Left ventricle myocardium inferior (tissue), 1 donor: ENCODE results near the gene STX10. TPM values are rescaled to one million over a fixed set of nuclear protein-coding genes. Genes with fewer than 3 reads are reported as not detected.

ENCODE experiments used
- DNase-seq: peaks from one replicate; pipeline ENCODE4 v3.0.0-alpha.2; 2020
- H3K27ac ChIP-seq: fragments of 200-600 bp; replicated peaks from 2 replicates; pipeline ENCODE4 v1.8.0; 2021
- H3K27me3 ChIP-seq: fragments of 200-600 bp; 2 replicates; pipeline ENCODE4 v1.8.0; 2021; ENCODE audit warnings: low read depth
- H3K36me3 ChIP-seq: fragments of 200-600 bp; 2 replicates; pipeline ENCODE4 v1.8.0; 2021
- H3K4me1 ChIP-seq: fragments of 200-600 bp; 2 replicates; pipeline ENCODE4 v1.8.0; 2021
- H3K4me3 ChIP-seq: fragments of 200-600 bp; 2 replicates; pipeline ENCODE4 v1.8.0; 2021; ENCODE audit warnings: mild to moderate bottlenecking, moderate library complexity
- H3K9me3 ChIP-seq: fragments of 200-600 bp; replicated peaks from 2 replicates; pipeline ENCODE4 v1.8.0; 2021
- intact Hi-C: fragments of 100-400 bp; cut with micrococcal nuclease; formaldehyde crosslinking; loops from one replicate; pipeline ENCODE4 v1.11.0; 2022
- total RNA-seq: library from RNA; stranded (reverse); fragmentation: NEBNext Ultra II Directional; extraction: Animal tissue kit (Norgen Biotek cat#: 25700); gene quantifications from one replicate; pipeline ENCODE4 v1.2.1, GENCODE V29; 2021
- TF ChIP-seq, protein P1 (sequence below): fragments of 200-600 bp; IDR thresholded peaks from 2 replicates; pipeline ENCODE4 v1.8.0; 2021; ENCODE audit warnings: antibody characterized with exemption, mild to moderate bottlenecking, borderline replicate concordance
- donor health status: DM: no; HTN: yes; CAD: no; lungs with severe emphysema.

STX10 gene
- total RNA-seq, 1 donor from 2014 or later, result 39.2 TPM

DNA sequence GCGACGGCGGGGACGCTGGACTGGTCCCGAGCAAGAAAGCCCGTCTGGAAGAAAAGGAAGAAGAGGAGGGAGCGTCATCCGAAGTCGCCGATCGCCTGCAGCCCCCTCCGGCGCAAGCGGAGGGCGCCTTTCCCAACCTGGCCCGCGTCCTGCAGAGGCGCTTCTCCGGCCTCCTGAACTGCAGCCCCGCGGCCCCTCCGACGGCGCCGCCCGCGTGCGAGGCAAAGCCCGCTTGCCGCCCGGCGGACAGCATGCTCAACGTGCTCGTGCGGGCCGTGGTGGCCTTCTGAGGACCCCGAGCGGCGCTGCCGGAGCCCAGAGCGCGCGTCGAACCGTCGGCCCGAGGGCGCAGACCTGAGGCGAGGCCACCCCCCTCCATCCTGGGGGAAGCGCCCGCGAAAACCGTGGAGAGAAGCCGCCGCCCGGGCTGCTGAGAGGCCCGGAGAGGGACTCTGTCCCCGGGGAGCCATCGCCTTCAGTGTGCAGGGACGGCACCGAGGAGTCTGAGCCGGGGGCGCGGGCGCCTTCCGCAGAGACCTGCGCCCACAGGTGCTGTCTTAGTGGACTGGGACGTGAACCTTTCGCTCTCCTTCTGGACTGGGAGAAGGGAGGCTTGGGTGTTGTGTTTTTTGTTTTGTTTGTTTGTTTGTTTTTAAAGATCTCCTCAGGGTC is 3.5 kb upstream of the STX10 start:
- no peaks in the 10 kb centered on the region for H3K27me3 ChIP-seq
- H3K4me3 ChIP-seq, result peak overlapping the region; percentile 91
- intact Hi-C loops, result no loop called here
- H3K27ac ChIP-seq, result peak overlapping the region; percentile 99
- peaks cover 72% of the 10 kb centered on the region for H3K4me1 ChIP-seq
- TF ChIP-seq, protein P1, sequence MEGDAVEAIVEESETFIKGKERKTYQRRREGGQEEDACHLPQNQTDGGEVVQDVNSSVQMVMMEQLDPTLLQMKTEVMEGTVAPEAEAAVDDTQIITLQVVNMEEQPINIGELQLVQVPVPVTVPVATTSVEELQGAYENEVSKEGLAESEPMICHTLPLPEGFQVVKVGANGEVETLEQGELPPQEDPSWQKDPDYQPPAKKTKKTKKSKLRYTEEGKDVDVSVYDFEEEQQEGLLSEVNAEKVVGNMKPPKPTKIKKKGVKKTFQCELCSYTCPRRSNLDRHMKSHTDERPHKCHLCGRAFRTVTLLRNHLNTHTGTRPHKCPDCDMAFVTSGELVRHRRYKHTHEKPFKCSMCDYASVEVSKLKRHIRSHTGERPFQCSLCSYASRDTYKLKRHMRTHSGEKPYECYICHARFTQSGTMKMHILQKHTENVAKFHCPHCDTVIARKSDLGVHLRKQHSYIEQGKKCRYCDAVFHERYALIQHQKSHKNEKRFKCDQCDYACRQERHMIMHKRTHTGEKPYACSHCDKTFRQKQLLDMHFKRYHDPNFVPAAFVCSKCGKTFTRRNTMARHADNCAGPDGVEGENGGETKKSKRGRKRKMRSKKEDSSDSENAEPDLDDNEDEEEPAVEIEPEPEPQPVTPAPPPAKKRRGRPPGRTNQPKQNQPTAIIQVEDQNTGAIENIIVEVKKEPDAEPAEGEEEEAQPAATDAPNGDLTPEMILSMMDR, result peak; percentile 9
- H3K36me3 ChIP-seq, result peaks cover 7% of the 10 kb centered on the region
- DNase-seq, result no peak
- no peaks in the 10 kb centered on the region for H3K9me3 ChIP-seq

GRCh38 chr19:13152974-13153568 is 2.9 kb upstream of the STX10 start:
- Histone ChIP-seq H3K4me3 (peak overlapping the region; percentile 91), H3K9me3 (no peaks in the 10 kb centered on the region), H3K36me3 (peaks cover 7% of the 10 kb centered on the region), H3K27ac (peak overlapping the region; percentile 99), H3K4me1 (peaks cover 79% of the 10 kb centered on the region), H3K27me3 (no peaks in the 10 kb centered on the region)
- peak; percentile 94 for DNase-seq
- TF ChIP-seq, protein P1, result peak; percentile 30
- intact Hi-C loops, result no loop called here

- Histone ChIP-seq H3K9me3 (no peaks in the 10 kb centered on the region), H3K36me3 (peaks cover 7% of the 10 kb centered on the region), H3K27ac (peak overlapping the region; percentile 99), H3K4me1 (peaks cover 80% of the 10 kb centered on the region), H3K27me3 (no peaks in the 10 kb centered on the region), H3K4me3 (peak overlapping the region; percentile 91)
- intact Hi-C loops, result no loop called here
- TF ChIP-seq, protein P1, result no peak
- DNase-seq, result no peak
Measured at GRCh38 chr19:13152356-13152973, 2.3 kb upstream of the STX10 start.

- TF ChIP-seq, protein P1, result peak; percentile 16
- Histone ChIP-seq H3K4me1 (peaks cover 75% of the 10 kb centered on the region), H3K4me3 (peak overlapping the region; percentile 91), H3K36me3 (peaks cover 7% of the 10 kb centered on the region), H3K9me3 (no peaks in the 10 kb centered on the region), H3K27me3 (no peaks in the 10 kb centered on the region), H3K27ac (peak overlapping the region; percentile 99)
- intact Hi-C loops, result no loop called here
- peak; percentile 98 for DNase-seq
Measured at GRCh38 chr19:13151605-13152355, 1.6 kb upstream of the STX10 start.

DNA sequence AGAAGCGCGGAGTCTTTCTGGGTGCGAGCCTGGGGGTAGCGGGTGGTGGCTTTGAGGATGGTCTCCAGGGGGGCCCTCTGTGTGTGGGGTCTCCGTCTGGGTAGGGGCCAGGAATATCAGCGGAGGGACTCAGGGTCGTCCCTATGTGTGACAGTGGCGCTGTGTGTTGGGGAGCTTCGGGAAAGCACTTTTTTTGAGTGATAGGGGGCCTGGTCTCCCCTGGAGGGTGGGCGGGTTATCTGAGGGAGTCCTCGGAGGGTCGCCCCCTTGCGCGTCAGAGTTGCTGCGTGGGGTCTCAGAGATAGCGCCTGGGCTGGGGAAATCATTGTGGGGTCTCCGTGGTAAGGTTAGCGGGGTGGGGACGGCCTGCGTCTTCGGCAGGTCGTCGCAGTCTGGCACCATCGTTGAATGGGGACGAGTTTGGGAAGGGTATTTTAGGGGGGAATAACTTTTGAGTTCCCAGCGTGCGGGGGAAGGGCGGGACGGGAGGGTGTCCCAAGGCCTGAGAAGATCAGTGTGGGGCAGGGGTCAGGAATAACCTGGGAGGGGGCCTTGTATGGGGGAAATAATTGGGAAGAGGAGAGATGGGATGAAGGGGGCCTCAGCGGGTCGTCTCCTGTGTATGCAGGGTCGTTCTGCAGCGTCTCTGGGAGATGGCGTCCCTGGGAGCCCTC is 893 bp upstream of the STX10 start:
- peaks cover 68% of the 10 kb centered on the region for H3K4me1 ChIP-seq
- peak; percentile 47 for DNase-seq
- no peaks in the 10 kb centered on the region for H3K27me3 ChIP-seq
- H3K36me3 ChIP-seq, result peaks cover 11% of the 10 kb centered on the region
- H3K4me3 ChIP-seq, result peak overlapping the region; percentile 91
- intact Hi-C loops, result no loop called here
- peak overlapping the region; percentile 99 for H3K27ac ChIP-seq
- TF ChIP-seq, protein P1, result no peak
- no peaks in the 10 kb centered on the region for H3K9me3 ChIP-seq
